ENCODE measurements around the gene RAB23. TPM values are rescaled to one million over a fixed set of nuclear protein-coding genes. Genes with fewer than 3 reads are reported as not detected.

Gene RAB23
- polyA plus RNA-seq, 1 donor from 2014 or later, result 11.7 TPM

- H2AFZ ChIP-seq (ENCODE audit: low read depth, low read length), result no peak overlapping the region
- TF ChIP-seq EZH2 (IDR thresholded peaks at IDR 0.05; ENCODE audit: borderline replicate concordance, insufficient read depth, low read length, poor library complexity, severe bottlenecking) (no peak), POLR2AphosphoS5 (IDR thresholded peaks at IDR 0.05) (no peak), SMC3 (conservative IDR thresholded peaks at IDR 0.05; ENCODE audit: poor library complexity) (no peak), TAF1 (IDR thresholded peaks at IDR 0.05; ENCODE audit: low read depth) (no peak), MXI1 (conservative IDR thresholded peaks at IDR 0.05; ENCODE audit: poor library complexity, severe bottlenecking) (no peak), REST (IDR thresholded peaks at IDR 0.05; ENCODE audit: borderline replicate concordance) (no peak), RAD21 (conservative IDR thresholded peaks at IDR 0.05) (no peak), CTCF (IDR thresholded peaks at IDR 0.05; ENCODE audit: poor library complexity, severe bottlenecking) (no peak), EP300 (conservative IDR thresholded peaks at IDR 0.05; ENCODE audit: poor library complexity, severe bottlenecking) (no peak)
Measured at GRCh38 chr6:57248311-57248895, 26.3 kb upstream of the RAB23 start.

GRCh38 chr6:57247603-57248002 lies 25.5 kb upstream of the RAB23 start:
- Histone ChIP-seq H3K9me3 (ENCODE audit: low read length) (no peaks in the 10 kb centered on the region), H3K4me3 (ENCODE audit: low read length) (no peak overlapping the region), H2AFZ (ENCODE audit: low read depth, low read length) (no peak overlapping the region), H3K9me2 (ENCODE audit: insufficient read depth, low read length) (no peaks in the 10 kb centered on the region), H3K9ac (ENCODE audit: low read length) (no peak overlapping the region), H3F3A (ENCODE audit: insufficient read depth, low read length, poor library complexity, severe bottlenecking) (no peaks in the 10 kb centered on the region), H3K27ac (ENCODE audit: low read length) (no peak overlapping the region), H3K27me3 (ENCODE audit: insufficient read depth, low read depth, low read length) (no peaks in the 10 kb centered on the region), H3K79me2 (replicated peaks; ENCODE audit: insufficient read depth, low read length) (no peaks in the 10 kb centered on the region), H3K36me3 (ENCODE audit: insufficient read depth, low read length) (no peaks in the 10 kb centered on the region), H4K20me1 (ENCODE audit: insufficient read depth) (no peaks in the 10 kb centered on the region), H3K4me2 (ENCODE audit: low read length) (no peak overlapping the region)
- TF ChIP-seq REST (IDR thresholded peaks at IDR 0.05; ENCODE audit: borderline replicate concordance) (no peak), RAD21 (conservative IDR thresholded peaks at IDR 0.05) (no peak), SMC3 (conservative IDR thresholded peaks at IDR 0.05; ENCODE audit: poor library complexity) (no peak), MXI1 (conservative IDR thresholded peaks at IDR 0.05; ENCODE audit: poor library complexity, severe bottlenecking) (no peak), CTCF (IDR thresholded peaks at IDR 0.05; ENCODE audit: poor library complexity, severe bottlenecking) (no peak), TAF1 (IDR thresholded peaks at IDR 0.05; ENCODE audit: low read depth) (no peak), EZH2 (IDR thresholded peaks at IDR 0.05; ENCODE audit: borderline replicate concordance, insufficient read depth, low read length, poor library complexity, severe bottlenecking) (no peak), EP300 (conservative IDR thresholded peaks at IDR 0.05; ENCODE audit: poor library complexity, severe bottlenecking) (no peak), POLR2AphosphoS5 (IDR thresholded peaks at IDR 0.05) (no peak)

More at GRCh38 chr6:57248311-57248895, 26.3 kb upstream of the RAB23 start:
- Histone ChIP-seq H3K27me3 (ENCODE audit: insufficient read depth, low read depth, low read length) (no peaks in the 10 kb centered on the region), H3F3A (ENCODE audit: insufficient read depth, low read length, poor library complexity, severe bottlenecking) (no peaks in the 10 kb centered on the region), H3K79me2 (replicated peaks; ENCODE audit: insufficient read depth, low read length) (no peaks in the 10 kb centered on the region), H3K9me3 (ENCODE audit: low read length) (no peaks in the 10 kb centered on the region), H4K20me1 (ENCODE audit: insufficient read depth) (no peaks in the 10 kb centered on the region), H3K9ac (ENCODE audit: low read length) (no peak overlapping the region), H3K27ac (ENCODE audit: low read length) (no peak overlapping the region), H3K4me2 (ENCODE audit: low read length) (no peak overlapping the region), H3K4me3 (ENCODE audit: low read length) (no peak overlapping the region), H3K9me2 (ENCODE audit: insufficient read depth, low read length) (no peaks in the 10 kb centered on the region), H3K36me3 (ENCODE audit: insufficient read depth, low read length) (no peaks in the 10 kb centered on the region)
